Endometrial microvascular endothelial cells (primary cell): ENCODE results near the gene CERS1. TPM values are rescaled to one million over a fixed set of nuclear protein-coding genes. Genes with fewer than 3 reads are reported as not detected.

ENCODE experiments used
- in situ Hi-C: cut with HindIII; loops from 2 replicates; pipeline ENCODE4 v1.10.0; 2017; ENCODE audit warnings: low sequenced_read_pairs, low pct_unique_long_range_greater_than_20kb; ENCODE audit errors: inconsistent ontology term
- total RNA-seq: library from RNA; depleted of rRNA; stranded (reverse); fragments of >200 nt; gene quantifications from one replicate; pipeline ENCODE4 v1.2.3, GENCODE V29; 2015; ENCODE audit errors: inconsistent ontology term

Gene CERS1
- total RNA-seq, 1 donor from 2014 or later = not detected

DNA sequence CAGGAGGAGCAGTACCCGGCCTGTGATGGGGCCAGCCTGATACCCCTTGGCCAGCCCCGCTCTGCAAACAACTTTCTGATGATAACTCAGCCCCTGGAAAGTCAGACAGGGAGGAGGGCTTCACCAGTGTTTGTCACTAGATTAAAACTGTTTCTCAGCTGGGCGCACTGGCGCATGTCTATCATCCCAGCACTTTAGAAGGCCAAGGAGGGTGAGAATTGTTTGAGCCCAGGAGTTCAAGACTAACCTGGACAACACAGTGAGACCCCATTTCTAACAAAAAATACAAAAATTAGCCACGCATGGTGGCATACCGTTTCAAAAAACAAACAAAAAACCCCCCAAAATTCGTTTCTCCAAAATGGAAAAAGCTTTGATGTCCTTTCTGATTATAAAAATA, 5.5 kb upstream of the CERS1 start:
- in situ Hi-C loops = no loop called here

DNA sequence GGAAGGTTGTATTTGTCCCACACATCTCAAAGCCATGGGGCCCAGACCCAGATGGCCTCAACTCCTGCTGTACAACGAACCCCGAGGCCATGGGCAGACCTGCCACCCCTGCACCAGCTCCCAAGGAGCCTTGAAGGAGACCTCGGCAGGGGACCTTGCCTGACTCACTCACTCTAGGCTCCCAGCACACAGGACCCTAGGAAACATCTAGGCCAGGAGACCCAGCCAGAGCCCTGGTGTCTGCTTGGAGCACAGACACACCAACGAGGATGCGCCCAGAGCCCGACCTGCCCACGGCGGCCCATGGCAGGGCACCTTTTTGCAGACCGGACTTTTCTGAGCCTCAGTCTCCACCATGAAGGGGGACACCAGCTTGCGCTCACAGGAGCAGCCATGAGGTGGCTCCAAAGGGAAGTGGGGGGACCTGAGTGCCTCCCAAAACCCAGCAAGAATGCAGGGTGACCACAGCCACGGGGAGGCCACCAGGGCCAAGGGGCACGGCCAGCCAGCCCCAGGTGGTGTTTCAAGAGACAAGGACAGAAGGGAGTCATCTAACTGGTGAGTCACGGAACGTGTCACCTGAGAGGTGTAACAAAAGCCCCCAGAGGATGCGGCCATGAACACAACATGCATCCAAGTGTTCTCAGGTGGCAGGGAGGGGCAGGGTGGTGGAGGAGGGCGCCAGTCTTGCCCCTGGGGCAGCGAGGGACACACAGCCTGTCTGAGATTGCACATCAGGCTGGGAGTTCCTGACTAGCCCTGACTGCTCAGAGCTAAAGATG, 4.9 kb upstream of the CERS1 start:
- in situ Hi-C loops = no loop called here

DNA sequence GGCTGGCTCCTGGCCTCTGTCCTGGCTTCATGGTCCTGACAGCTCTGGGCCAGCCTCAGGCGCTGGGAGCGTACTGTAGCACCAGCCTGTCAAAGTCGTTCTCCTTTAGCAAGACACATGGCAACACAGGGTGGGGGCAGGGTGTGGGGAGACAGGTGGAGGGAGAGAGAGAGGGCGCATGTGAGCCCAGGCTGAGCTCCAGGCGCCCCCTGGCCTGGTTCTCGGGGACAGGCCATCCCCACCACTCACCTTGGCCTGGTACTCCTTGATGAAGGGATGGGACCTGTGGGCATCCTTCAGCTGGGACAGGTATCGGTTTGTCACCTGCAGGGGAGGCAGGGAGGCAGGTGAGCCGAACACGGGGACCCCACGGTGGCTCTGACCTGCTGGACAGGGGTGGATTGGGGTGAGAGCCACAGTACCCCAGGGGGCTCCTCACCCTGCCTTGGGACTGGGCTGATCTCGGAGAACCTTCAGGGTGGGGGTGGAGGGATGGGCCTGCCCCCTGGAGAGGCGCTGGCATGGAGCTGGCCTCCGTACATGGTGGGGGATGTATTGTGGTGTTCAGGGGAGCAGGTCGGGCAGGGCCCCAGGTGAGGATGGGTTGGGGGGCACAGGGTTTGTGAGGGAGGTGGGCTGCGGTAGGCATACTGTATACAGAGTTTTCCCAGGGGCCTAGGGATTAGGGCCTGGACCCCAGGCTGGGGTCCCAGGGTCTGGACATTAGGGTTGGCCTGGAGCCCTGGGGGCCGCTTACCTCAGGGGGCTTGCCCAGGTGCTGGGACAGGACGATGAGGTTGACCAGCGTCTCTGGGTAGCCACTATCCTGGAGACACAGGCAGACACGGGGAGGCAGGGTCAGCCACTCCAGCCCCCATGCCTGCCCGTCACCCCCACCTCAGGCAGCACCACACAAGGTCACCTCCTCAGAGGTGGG, 3.9 kb upstream of the CERS1 start:
- in situ Hi-C loops = no loop called here

DNA sequence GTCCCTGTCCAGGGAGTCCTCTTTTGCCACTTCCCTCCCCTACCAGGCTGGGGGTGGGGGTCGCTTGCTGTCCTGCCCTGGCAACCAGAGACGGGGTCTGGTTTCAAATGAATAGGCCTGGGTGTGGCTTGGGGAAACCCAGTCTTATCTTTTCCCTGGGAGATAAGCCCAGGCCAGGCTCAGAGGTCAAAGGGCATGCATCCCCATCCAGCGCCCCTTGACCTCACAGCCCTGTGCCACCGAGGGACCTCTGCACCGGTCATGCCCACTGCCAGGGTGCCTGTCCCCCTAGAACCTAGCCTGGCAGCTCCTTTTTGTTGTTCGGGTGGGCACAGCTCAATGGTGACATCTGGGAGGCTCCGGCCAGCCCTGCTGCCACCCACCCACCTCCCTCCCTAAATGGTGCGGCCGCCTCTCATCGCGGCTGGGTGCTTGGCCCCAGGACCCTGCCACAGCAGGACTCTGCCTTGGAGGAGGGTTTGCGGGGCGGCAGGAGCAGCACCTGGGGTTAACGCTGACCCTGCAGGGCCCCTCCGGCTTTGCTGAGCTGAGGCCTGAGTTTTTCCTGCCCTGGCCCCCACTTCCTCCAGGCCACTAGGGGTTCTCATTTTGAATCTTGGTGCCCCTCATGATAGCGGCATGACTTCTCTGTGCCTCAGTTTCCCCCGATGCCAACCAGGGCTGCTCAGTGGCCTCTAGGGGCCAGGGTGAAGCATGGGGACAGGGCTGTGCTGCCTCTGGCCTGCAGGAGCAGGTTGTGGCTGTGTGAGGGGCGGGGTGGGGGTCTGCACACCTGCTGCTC, 2.9 kb upstream of the CERS1 start:
- in situ Hi-C loops = no loop called here

DNA sequence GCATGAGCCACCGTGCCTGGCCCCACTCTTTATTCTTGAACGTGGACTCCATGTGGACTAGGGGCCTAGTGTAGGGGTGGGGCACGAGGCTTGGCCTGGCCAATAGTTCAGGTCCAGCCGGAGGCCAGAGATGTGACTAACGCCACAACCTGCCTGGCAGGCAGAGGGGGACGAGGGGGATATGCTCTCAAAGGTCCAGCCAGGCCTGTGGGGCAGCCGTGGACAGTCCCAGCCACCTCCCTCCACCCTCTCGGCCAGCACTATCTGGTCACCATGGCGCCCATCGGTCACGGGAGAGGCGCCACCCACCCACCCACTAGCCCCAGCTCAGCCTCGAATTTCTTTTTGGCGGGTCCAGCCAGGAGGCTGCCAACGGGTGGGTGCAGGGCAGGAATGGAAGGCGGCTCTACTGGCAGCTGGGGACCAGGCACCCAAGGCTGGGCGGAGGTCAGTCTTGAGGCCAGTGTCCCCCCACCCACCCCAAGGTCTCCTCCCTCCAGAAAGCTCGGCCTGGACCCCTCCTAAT, 2.2 kb upstream of the CERS1 start:
- in situ Hi-C loops = no loop called here

DNA sequence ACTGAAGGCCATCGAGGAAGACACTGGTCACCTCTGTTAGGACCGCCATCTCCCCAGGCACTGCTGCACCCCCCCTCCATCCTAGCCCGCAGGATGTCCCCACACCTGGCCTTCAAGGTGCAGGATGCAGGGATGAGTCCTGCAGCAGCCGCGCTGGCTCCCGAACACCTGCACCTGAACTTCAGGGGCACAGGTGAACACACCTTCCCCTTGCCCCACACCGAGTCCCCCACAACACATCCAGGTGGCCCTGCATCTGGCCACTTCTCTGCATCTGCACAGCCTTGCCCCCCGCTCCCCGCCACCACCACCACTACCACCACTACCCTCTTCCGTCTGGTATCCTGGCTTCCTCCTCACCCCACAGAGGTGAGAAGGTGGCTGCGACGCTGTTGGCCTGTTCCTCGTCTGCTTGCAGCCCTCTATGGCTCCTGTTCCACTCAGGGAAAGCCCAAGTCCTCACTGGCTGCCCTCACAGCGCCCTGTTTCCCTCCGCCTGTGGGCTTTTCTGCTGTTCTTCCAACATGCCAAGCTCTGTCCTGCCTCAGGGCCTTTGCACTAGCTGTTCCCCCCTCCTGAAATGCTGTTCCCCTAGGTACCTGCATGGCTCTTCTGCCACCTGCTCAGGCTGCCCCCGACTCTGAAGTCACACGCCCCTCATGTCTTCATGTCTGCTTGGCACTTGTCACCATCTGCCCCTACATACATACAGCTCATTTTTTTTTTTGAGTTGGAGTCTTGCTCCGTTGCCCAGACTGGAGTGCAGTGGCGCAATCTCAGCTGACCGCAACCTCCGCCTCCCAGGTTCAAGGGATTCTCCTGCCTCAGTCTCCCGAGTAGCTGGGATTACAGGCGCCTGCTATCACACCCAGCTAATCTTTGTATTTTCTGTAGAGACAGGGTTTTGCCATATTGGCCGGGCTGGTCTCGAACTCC, 1.4 kb upstream of the CERS1 start:
- in situ Hi-C loops = no loop called here

DNA sequence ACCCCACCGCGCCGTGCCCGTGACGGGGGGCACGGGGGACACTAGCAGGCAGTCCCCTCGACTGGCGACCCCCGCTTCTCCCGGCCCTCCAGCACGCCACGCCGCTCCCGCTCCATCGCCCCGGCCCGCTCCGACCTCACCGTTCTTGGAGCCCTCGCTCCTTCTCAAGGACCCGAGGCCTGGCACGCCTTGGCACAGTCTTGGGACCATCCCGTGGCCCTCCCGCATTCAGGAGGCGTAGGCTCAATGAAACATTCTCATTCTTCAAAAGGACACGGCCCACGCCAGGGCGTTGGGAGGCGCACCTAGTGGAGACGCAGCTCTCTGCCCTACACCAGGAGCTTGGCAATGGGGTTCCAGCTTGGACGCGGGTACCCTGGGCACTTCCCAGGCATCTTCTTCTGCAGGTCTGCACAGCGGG, 473 bp upstream of the CERS1 start:
- in situ Hi-C loops = no loop called here

DNA sequence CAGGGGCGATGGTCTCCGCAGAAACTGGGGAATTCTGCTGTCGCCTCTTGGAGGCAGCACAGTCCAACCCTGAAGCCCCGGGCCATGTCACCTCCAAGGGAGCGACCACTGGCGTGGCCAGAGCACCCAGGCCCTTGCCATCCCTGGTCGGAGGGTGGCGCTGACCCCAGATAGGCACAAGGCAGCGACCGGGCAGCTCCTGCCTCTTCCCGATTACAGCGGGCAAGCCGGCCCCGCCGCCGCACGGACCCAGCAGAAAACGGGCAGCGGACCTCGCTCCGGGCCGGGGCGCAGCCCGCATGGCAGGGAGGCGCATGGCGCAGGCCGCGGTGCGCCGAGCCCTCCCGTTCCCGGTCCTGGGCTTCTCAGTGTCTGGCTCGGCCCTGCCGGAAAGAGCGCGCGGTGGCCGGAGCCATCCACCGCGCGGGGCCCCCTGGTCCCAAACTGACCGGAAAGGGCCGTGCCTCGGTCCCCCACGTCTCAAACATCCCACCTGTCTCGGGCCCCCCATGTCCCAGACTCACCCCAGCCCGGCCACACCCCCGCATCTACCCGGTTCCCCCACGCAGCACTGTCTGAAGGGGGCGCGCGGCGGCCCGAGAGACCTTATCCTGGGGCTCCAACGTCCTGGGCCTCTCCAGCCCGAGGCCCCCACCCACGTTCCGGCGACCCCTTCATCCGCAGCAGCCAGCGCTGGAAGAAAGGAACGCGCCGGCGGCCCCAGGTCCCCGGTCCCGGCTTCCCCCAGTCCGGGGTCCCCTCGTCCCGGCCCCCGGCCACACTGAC, 727 bp downstream of the CERS1 start:
- in situ Hi-C loops = no loop called here

DNA sequence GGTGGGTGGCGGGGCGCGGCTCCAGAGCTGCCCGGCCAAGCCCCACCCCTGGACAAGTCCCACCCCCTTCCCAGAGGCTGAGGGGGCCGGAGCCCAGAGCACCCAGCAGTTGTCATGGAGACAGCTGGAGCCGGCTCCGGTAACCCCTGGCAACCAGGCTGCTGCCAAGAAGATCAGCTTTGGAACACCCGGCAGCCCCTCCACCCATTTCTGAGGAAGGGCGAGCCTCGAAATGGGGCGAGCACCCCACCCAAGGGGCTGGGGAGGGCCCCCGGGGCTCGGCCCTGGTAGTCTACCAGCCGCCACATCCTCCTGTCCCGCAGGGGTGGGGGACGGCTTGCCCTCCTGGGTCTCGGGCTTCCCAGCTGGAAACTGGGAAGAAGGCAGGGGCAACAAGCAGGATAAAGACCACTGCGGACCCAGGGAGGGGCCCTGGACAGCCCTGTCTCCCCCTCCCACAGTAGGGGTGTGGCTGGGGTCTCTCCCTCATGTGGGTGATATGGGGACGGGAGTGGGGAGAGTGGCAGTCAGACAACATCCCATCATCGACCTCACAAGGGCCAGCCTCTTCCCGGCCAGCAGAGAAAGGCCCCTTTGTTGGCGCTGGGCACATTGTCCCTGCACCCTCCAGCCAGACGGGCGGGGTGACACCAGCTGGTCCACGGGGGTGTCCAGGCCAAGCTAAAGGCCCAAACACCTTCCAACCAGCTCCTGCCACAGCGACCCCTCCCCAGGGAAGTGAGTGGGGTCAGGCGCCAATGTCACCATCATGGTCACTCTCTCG, 1.5 kb downstream of the CERS1 start:
- in situ Hi-C loops = no loop called here

DNA sequence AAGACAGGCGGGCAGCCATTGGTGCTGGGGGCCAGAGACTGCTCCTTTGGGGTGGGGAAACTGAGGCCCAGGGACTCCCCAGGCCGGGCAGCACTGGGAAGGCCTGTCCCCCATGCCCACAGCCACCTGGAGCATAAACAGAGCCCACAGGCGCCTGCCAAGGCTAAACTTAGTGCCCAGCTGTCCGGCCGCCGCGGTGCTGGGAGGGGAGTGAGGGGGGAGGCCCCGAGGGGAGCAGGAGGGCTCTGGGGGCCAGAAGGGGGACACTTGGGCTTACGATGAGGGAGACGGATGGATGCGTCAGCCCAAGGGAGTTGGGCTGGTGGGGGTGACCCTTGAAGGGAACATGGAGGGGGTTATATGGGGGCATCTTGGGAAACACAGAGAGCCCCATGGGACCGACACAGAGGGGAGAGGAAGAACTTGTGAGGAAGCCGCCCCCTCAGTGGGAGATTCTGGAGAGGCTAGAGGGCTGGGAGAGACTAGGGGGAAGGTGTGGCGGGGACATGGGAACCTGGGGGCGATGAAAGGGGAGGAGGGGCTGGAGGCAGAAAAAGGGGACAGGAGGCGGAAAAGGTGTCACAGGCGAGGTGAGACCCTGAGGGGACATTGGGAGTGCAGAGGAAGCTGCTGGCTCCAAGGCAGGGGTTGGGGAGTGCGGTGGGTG, 2.2 kb downstream of the CERS1 start:
- in situ Hi-C loops = no loop called here

DNA sequence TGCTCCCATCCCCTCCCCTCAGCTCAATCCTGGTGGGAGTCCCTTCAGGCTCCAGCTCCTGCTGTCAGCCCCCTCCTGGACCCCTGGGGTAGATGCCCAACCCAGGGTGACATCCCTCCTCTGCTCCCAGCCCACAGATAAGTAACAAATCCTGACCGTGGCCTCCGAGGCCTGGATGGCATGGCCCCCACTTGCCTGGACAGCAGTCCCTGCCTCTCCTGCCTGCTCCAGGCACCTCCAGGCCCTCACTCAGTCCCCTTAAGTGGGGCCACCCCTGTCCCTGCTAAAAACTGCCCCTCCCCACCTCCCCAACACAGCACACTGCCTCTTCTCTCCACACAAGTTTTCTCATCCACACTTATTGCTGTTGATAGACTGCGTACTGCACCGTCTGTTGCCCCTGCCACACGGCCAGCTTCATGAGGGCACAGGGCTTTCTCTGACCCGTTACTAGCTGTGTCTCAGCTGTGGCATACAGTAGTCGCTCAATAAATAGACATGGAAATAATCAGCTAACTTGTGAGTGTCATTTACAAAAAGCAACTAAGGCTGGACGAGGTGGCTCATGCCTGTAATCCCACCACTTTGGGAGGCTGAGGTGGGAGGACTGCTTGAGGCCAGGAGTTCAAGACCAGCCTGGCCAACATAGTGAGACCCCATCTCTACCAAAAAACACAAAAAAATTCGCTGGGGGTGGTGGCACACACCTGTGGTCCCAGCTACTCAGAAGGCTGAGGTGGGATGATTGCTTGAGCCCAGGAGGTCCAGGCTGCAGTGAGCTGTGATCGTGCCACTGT, 5.8 kb downstream of the CERS1 start:
- in situ Hi-C loops = no loop called here

DNA sequence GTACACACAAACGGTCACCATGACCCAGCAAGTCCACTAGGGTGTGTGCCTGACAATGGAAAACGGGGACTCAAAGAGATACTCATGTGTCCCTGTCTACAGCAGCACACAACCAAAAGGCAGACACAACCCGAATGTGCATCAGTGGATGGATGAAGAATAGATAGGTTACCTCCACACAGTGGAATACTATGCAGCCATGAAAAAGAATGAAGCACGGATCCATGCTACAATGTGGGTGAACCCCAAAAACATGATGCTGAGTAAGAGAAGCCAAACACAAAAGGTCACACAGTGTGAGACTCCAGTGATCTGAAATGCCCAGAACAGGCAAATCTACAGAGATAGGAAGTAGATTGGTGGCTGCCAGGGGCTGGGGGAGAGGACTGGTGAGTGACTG, 9.0 kb downstream of the CERS1 start:
- in situ Hi-C loops = no loop called here

DNA sequence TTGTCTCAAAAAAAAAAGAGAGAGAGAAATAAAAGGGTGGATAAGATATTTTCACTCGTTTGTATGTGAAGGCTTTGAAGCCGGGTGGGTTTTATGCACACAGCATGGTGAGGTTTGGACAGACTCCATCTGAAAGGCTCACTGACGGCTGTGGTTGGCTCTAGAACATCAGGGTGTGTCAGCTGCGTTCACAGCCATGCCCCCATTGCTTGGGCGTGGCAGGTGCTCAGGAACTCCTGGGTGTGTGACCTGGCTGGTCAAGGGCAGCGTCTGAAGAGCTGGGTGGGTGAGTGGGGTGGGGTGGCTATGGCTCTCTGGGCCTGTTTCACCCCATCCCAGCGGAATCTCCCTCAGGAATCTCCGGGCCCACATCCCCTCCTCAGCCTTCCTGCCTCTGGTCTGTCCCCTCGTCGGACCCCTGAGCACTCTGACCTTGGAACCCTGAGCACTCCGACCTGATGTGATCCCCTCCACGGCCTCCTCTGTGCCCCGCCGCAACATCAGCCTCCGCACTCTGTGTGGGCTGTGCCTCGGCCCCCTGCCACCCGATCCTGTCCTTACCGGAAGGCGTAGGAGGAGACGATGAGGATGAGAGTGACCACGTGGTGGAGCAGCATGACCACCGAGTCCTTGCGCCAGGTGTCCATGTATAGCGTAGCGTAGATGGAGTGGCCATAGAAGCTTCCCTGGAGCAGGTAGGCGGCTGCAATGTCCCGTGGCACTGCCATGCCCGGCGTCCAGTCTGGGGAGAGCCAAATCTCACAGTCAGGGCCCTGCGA, 12.2 kb downstream of the CERS1 start:
- in situ Hi-C loops = no loop called here

DNA sequence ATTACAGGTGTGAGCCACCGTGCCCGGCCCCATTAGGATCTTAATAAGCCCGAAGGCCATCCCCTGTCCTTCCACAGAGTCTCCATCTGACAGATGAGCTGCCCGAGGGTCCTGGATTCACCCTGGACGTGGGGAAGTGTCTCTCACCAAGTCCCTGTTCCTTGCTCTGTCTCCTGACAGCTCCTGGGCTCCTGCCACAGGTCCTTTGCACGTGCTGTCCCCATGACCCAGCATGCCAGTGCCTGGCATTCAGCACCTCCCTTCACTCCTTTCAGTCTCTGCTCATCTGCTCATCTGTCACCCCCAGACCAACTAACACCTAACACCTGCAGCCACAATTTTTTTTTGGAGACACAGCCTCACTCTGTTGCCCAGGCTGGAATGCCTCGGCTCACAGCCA, 14.5 kb downstream of the CERS1 start:
- in situ Hi-C loops = no loop called here
